ENCODE results near the gene TAF6.
A peak's percentile ranks its signal among the peaks of the same experiment; 100 is the strongest.

Gene TAF6

GRCh38 chr7:100119970-100120732, 993 bp upstream of the TAF6 start:
- Histone ChIP-seq H3K4me3 (replicated peaks; ENCODE audit: insufficient read depth, low read length) (peak overlapping the region; percentile 77), H3K27ac (replicated peaks) (peak overlapping the region; percentile 97), H3K27me3 (ENCODE audit: insufficient read depth, poor library complexity, severe bottlenecking) (no peaks in the 10 kb centered on the region)
- peak in 1 of 2 experiments; percentile 61 for DNase-seq (ENCODE audit: low read depth in 1 of 2, low spot score in 1 of 2)
- TF ChIP-seq POLR2AphosphoS5 (IDR thresholded peaks at IDR 0.05; ENCODE audit: low read depth): no peak
- no peak for TF ChIP-seq CTCF (IDR thresholded peaks at IDR 0.05; ENCODE audit: insufficient read depth, low read length)
- no peak for TF ChIP-seq GABPA (IDR thresholded peaks at IDR 0.05; ENCODE audit: low read depth)

- Histone ChIP-seq H3K27ac (replicated peaks) (peak overlapping the region; percentile 97), H3K27me3 (ENCODE audit: insufficient read depth, poor library complexity, severe bottlenecking) (no peaks in the 10 kb centered on the region), H3K4me3 (replicated peaks; ENCODE audit: insufficient read depth, low read length) (peak overlapping the region; percentile 67)
- no peak for DNase-seq (ENCODE audit: low read depth in 1 of 2, low spot score in 1 of 2)
- TF ChIP-seq REST (IDR thresholded peaks at IDR 0.05; ENCODE audit: insufficient replicate concordance, low read depth): no peak
- no peak for TF ChIP-seq GABPA (IDR thresholded peaks at IDR 0.05; ENCODE audit: low read depth)
Observed at GRCh38 chr7:100118388-100119071, 628 bp downstream of the TAF6 start.

DNA sequence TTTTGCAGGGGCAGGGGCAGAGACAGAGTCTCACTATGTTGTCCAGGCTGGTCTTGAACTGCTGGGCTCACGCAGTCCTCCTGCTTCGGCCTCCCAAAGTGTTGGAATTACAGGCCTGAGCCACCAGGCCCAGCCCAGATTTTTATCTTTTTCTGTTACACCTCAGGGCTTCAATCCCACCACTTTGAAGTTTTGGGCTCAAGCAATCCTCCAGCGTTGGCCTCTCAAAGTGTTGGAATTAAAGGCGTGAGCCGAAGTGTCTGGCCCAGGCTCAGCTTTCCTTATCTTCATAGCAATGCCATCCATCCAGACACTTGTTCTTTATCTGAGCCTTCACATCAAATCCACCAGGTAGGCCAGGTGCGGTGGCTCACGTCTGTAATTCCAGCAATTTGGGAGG, 4.1 kb downstream of the TAF6 start:
- Histone ChIP-seq H3K4me3 (replicated peaks; ENCODE audit: insufficient read depth, low read length) (no peak overlapping the region), H3K27ac (replicated peaks) (no peak overlapping the region), H3K27me3 (ENCODE audit: insufficient read depth, poor library complexity, severe bottlenecking) (no peaks in the 10 kb centered on the region)
- no peak for TF ChIP-seq SPI1 (IDR thresholded peaks at IDR 0.05; ENCODE audit: borderline replicate concordance, low read depth)
- no peak for TF ChIP-seq GABPA (IDR thresholded peaks at IDR 0.05; ENCODE audit: low read depth)
- no peak for TF ChIP-seq REST (IDR thresholded peaks at IDR 0.05; ENCODE audit: insufficient replicate concordance, low read depth)
- TF ChIP-seq CTCF (IDR thresholded peaks at IDR 0.05; ENCODE audit: insufficient read depth, low read length): no peak
- TF ChIP-seq POLR2AphosphoS5 (IDR thresholded peaks at IDR 0.05; ENCODE audit: low read depth): no peak
- DNase-seq (ENCODE audit: low read depth in 1 of 2, low spot score in 1 of 2): no peak

DNA sequence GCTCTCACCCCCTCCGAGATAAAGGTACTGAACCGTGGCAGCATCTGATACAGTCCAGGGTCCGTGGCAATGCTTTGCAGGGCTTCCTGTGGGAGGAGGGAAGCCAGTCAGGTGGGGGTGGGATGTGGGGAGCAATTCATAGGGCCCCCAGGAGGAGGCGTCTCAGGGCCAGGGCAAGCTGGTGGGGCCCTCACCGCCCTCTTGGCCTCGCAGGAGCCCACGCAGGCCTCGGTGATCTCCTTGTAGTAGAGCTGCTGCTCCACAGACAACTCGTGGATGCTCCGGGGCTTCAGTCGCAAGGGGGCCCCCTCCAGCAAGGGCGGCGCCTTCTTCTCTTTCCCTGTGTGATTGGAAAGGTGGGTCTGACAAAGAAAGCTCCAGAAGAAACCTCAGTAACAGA, 7.2 kb downstream of the TAF6 start:
- H3K4me3 ChIP-seq (replicated peaks; ENCODE audit: insufficient read depth, low read length): no peak overlapping the region
- no peak overlapping the region for H3K27ac ChIP-seq (replicated peaks)
- TF ChIP-seq REST (IDR thresholded peaks at IDR 0.05; ENCODE audit: insufficient replicate concordance, low read depth): no peak
- no peak for TF ChIP-seq CTCF (IDR thresholded peaks at IDR 0.05; ENCODE audit: insufficient read depth, low read length)
- TF ChIP-seq GABPA (IDR thresholded peaks at IDR 0.05; ENCODE audit: low read depth): no peak
- TF ChIP-seq POLR2AphosphoS5 (IDR thresholded peaks at IDR 0.05; ENCODE audit: low read depth): no peak
- no peak for TF ChIP-seq SPI1 (IDR thresholded peaks at IDR 0.05; ENCODE audit: borderline replicate concordance, low read depth)
- no peak for DNase-seq (ENCODE audit: low read depth in 1 of 2, low spot score in 1 of 2)
- no peaks in the 10 kb centered on the region for H3K27me3 ChIP-seq (ENCODE audit: insufficient read depth, poor library complexity, severe bottlenecking)

Measured in HL-60 (cell line).